ENCODE measurements around the gene NAAA.

The NAAA gene

GRCh38 chr4:75907966-75908365 is 32.8 kb downstream of the NAAA start:
- no peaks in the 10 kb centered on the region for H3K36me3 ChIP-seq (ENCODE audit: insufficient read depth, low read length)
- no peak for TF ChIP-seq FOXP2 (optimal IDR thresholded peaks at IDR 0.05; ENCODE audit: control extremely low read depth, extremely low read length, insufficient read depth)
- TF ChIP-seq EZH2 (IDR thresholded peaks at IDR 0.05) = no peak
- no peak for TF ChIP-seq POLR2AphosphoS5 (IDR thresholded peaks at IDR 0.05; ENCODE audit: borderline replicate concordance, low read depth, low read length)
- H3K9me3 ChIP-seq (ENCODE audit: low read depth, low read length) = no peaks in the 10 kb centered on the region
- no peak for DNase-seq (ENCODE audit: low read depth, low spot score)
- H3K4me3 ChIP-seq = no peak overlapping the region
- peak overlapping the region; percentile 26; the same call in 1 of the 2 replicates for H3K27ac ChIP-seq
- H3K9ac ChIP-seq (ENCODE audit: insufficient read length) = no peak overlapping the region

GRCh38 chr4:75904076-75904475 is 36.7 kb downstream of the NAAA start:
- no peak for DNase-seq (ENCODE audit: low read depth, low spot score)
- Histone ChIP-seq H3K9ac (ENCODE audit: insufficient read length) (no peak overlapping the region), H3K27ac (no peak overlapping the region), H3K9me3 (ENCODE audit: low read depth, low read length) (no peaks in the 10 kb centered on the region), H3K4me3 (no peak overlapping the region), H3K36me3 (ENCODE audit: insufficient read depth, low read length) (no peaks in the 10 kb centered on the region)
- TF ChIP-seq FOXP2 (optimal IDR thresholded peaks at IDR 0.05; ENCODE audit: control extremely low read depth, extremely low read length, insufficient read depth) (no peak), POLR2AphosphoS5 (IDR thresholded peaks at IDR 0.05; ENCODE audit: borderline replicate concordance, low read depth, low read length) (no peak), EZH2 (IDR thresholded peaks at IDR 0.05) (no peak)

GRCh38 chr4:75902352-75902751 is 38.5 kb downstream of the NAAA start, which contains the start of gene PPEF2:
PPEF2 (minus strand) TSS chr4:75902452; CDS start chr4:75896325, 6,127 bp downstream.
- H3K27ac ChIP-seq = no peak within 1 kb of the TSS
- no peak within 1 kb of the TSS for H3K4me3 ChIP-seq
- H3K36me3 ChIP-seq (ENCODE audit: insufficient read depth, low read length) = no peaks in the 10 kb centered on the region
- no peak for DNase-seq (ENCODE audit: low read depth, low spot score)
- TF ChIP-seq EZH2 (IDR thresholded peaks at IDR 0.05) (no peak), POLR2AphosphoS5 (IDR thresholded peaks at IDR 0.05; ENCODE audit: borderline replicate concordance, low read depth, low read length) (no peak), FOXP2 (optimal IDR thresholded peaks at IDR 0.05; ENCODE audit: control extremely low read depth, extremely low read length, insufficient read depth) (no peak)
- H3K9ac ChIP-seq (ENCODE audit: insufficient read length) = no peak within 1 kb of the TSS
- H3K9me3 ChIP-seq (ENCODE audit: low read depth, low read length) = 0 out of 2 replicates have a peak, but pooled peaks cover 4% of the 10 kb centered on the region

- no peak for TF ChIP-seq POLR2AphosphoS5 (IDR thresholded peaks at IDR 0.05; ENCODE audit: borderline replicate concordance, low read depth, low read length)
- TF ChIP-seq EZH2 (IDR thresholded peaks at IDR 0.05) = no peak
- TF ChIP-seq FOXP2 (optimal IDR thresholded peaks at IDR 0.05; ENCODE audit: control extremely low read depth, extremely low read length, insufficient read depth) = no peak
- Histone ChIP-seq H3K9me3 (ENCODE audit: low read depth, low read length) (0 out of 2 replicates have a peak, but pooled peaks cover 4% of the 10 kb centered on the region), H3K4me3 (no peak overlapping the region), H3K36me3 (ENCODE audit: insufficient read depth, low read length) (no peaks in the 10 kb centered on the region), H3K27ac (no peak overlapping the region), H3K9ac (ENCODE audit: insufficient read length) (no peak overlapping the region)
- DNase-seq (ENCODE audit: low read depth, low spot score) = no peak
Measured at GRCh38 chr4:75898536-75898935, 42.3 kb downstream of the NAAA start.

GRCh38 chr4:75895744-75896314 is 45.0 kb downstream of the NAAA start:
- Histone ChIP-seq H3K9ac (ENCODE audit: insufficient read length) (no peak overlapping the region), H3K27ac (no peak overlapping the region), H3K36me3 (ENCODE audit: insufficient read depth, low read length) (no peaks in the 10 kb centered on the region), H3K9me3 (ENCODE audit: low read depth, low read length) (0 out of 2 replicates have a peak, but pooled peaks cover 4% of the 10 kb centered on the region), H3K4me3 (no peak overlapping the region)
- no peak for DNase-seq (ENCODE audit: low read depth, low spot score)
- TF ChIP-seq POLR2AphosphoS5 (IDR thresholded peaks at IDR 0.05; ENCODE audit: borderline replicate concordance, low read depth, low read length) (no peak), FOXP2 (optimal IDR thresholded peaks at IDR 0.05; ENCODE audit: control extremely low read depth, extremely low read length, insufficient read depth) (no peak), EZH2 (IDR thresholded peaks at IDR 0.05) (no peak)

- no peaks in the 10 kb centered on the region for H3K36me3 ChIP-seq (ENCODE audit: insufficient read depth, low read length)
- no peaks in the 10 kb centered on the region for H3K9me3 ChIP-seq (ENCODE audit: low read depth, low read length)
- no peak for DNase-seq (ENCODE audit: low read depth, low spot score)
- no peak overlapping the region for H3K4me3 ChIP-seq
- no peak for TF ChIP-seq POLR2AphosphoS5 (IDR thresholded peaks at IDR 0.05; ENCODE audit: borderline replicate concordance, low read depth, low read length)
- H3K27ac ChIP-seq = no peak overlapping the region
- no peak overlapping the region for H3K9ac ChIP-seq (ENCODE audit: insufficient read length)
Measured at GRCh38 chr4:75892508-75892907, 48.3 kb downstream of the NAAA start.

- DNase-seq (ENCODE audit: low read depth, low spot score) = no peak
- TF ChIP-seq POLR2AphosphoS5 (IDR thresholded peaks at IDR 0.05; ENCODE audit: borderline replicate concordance, low read depth, low read length) (no peak), FOXP2 (optimal IDR thresholded peaks at IDR 0.05; ENCODE audit: control extremely low read depth, extremely low read length, insufficient read depth) (no peak), EZH2 (IDR thresholded peaks at IDR 0.05) (no peak)
- Histone ChIP-seq H3K9ac (ENCODE audit: insufficient read length) (no peak overlapping the region), H3K27ac (no peak overlapping the region), H3K36me3 (ENCODE audit: insufficient read depth, low read length) (no peaks in the 10 kb centered on the region), H3K9me3 (ENCODE audit: low read depth, low read length) (no peaks in the 10 kb centered on the region), H3K4me3 (no peak overlapping the region)
Measured at GRCh38 chr4:75891611-75892010, 49.2 kb downstream of the NAAA start.

- Histone ChIP-seq H3K4me3 (no peak overlapping the region), H3K9me3 (ENCODE audit: low read depth, low read length) (no peaks in the 10 kb centered on the region), H3K36me3 (ENCODE audit: insufficient read depth, low read length) (no peaks in the 10 kb centered on the region), H3K27ac (no peak overlapping the region), H3K9ac (ENCODE audit: insufficient read length) (no peak overlapping the region)
- no peak for DNase-seq (ENCODE audit: low read depth, low spot score)
- TF ChIP-seq EZH2 (IDR thresholded peaks at IDR 0.05) = no peak
- no peak for TF ChIP-seq POLR2AphosphoS5 (IDR thresholded peaks at IDR 0.05; ENCODE audit: borderline replicate concordance, low read depth, low read length)
- no peak for TF ChIP-seq FOXP2 (optimal IDR thresholded peaks at IDR 0.05; ENCODE audit: control extremely low read depth, extremely low read length, insufficient read depth)
Measured at GRCh38 chr4:75889537-75890199, 51.1 kb downstream of the NAAA start.
